ENCODE measurements around the gene CD58. TPM values are rescaled to one million over a fixed set of nuclear protein-coding genes. Genes with fewer than 3 reads are reported as not detected.
"Not testable (repeated sequence)": the region's sequence is repeated elsewhere in the genome, so short reads cannot be mapped to it uniquely, and the experiment has no call there.

The CD58 gene
- polyA plus RNA-seq, 1 of the 3 experiments (the other 2 are of a cell fraction): 18.1 TPM

DNA sequence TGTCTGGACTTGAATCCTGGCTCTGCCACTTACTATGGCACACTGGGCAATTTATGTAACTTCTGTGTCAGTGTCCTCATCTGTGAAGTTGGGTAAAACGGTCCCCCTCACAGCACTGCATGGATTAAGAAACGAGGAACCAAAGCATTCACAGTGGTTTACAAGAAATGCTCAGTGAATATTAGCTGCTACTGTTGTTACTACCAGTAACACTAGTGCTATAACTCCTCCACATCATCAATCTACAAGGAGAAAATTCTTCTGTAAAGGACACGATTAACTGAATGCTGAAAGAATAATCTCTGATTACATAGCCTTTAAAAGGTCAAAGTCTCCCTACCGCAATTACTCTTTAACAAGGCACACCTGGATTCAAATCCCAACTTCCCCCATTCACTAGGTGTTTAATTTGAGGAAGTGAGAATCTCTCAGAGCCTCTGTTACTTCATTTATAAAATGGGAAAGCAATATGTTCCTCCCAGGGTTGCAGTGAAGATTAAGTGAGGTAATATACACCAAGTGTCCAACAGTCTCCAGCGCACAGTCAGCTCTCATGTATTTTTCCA lies 26.0 kb upstream of the CD58 start:
- POLR2A ChIA-PET; H3K4me1 ChIP-seq (ENCODE audit: control insufficient read depth in 1 of 2, insufficient read depth in 2 of 2, low read depth in 1 of 2, low read length in 1 of 2); H3K9me2 ChIP-seq; H3K9ac ChIP-seq; H4K20me1 ChIP-seq (ENCODE audit: insufficient read depth); H3K4me2 ChIP-seq; H3F3A ChIP-seq (replicated peaks; ENCODE audit: insufficient read depth); H3K79me2 ChIP-seq (ENCODE audit: insufficient read depth); DNase-seq; H3K27me3 ChIP-seq (ENCODE audit: insufficient read depth); H3K4me3 ChIP-seq (ENCODE audit: low read depth in 2 of 2, low read length in 1 of 2); H2AFZ ChIP-seq (ENCODE audit: low read depth); H3K9me3 ChIP-seq; H3K27ac ChIP-seq (ENCODE audit: low read depth in 2 of 2, low read length in 1 of 2); H3K36me3 ChIP-seq (replicated peaks in 1 of 2; ENCODE audit: control insufficient read depth in 1 of 2, insufficient read depth in 2 of 2, low read length in 1 of 2): not testable (repeated sequence)
- CTCF ChIA-PET: interaction anchor here (0.8 to 3.4 kb wide), 11 partner anchors 13 to 472 kb away, joined by 3 to 41 read pairs (median 4); partner anchors contain the start of gene CD58
- WGBS (ENCODE audit: low lambda C conversion rate): 88% methylated on average over 5 of the region's 5 CpGs

DNA sequence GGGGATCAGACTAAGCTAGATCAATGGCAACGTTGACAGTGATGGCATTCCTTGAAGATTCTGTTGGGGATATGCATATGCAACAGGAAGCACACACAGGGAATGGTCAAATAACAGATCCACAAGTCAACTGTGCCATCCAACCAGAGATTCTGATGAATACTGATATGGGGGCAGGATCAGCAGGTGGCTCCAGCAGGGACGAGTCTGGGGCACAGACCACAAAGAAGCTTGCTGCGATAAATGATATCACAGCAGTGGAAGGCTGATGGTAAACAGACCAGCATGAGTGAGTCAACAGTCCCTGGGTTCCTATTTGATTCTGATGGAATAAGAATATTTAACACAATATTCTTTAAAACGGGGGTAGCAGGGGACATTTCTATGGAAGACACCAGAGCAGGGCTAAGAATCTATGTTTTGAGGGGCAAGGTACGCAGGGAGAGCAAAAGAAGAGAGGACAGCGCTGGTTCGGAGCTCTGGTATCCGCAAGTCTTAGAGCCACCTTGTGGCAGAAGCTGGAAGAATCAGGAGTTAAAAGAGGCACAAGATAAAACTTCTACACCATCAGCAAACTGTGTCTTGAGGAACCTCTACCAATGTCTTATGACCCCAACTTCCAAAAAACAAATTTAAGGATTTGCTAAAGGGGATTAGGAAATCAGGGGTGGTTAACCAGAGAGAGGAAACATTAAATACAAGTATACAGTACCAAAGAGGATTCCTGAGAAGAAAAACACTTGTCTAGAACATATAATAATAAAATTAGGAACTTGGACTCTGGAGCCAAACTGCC lies 25.3 kb upstream of the CD58 start:
- H3K9me2 ChIP-seq; H3K79me2 ChIP-seq (ENCODE audit: insufficient read depth); H4K20me1 ChIP-seq (ENCODE audit: insufficient read depth); H3K9ac ChIP-seq; POLR2A ChIA-PET; H3K27me3 ChIP-seq (ENCODE audit: insufficient read depth); H3K9me3 ChIP-seq; H3K36me3 ChIP-seq (replicated peaks in 1 of 2; ENCODE audit: control insufficient read depth in 1 of 2, insufficient read depth in 2 of 2, low read length in 1 of 2); H3K4me1 ChIP-seq (ENCODE audit: control insufficient read depth in 1 of 2, insufficient read depth in 2 of 2, low read depth in 1 of 2, low read length in 1 of 2); H3F3A ChIP-seq (replicated peaks; ENCODE audit: insufficient read depth): not testable (repeated sequence)
- CTCF ChIA-PET: interaction anchor here (0.6 to 3.4 kb wide), 20 partner anchors 12 to 471 kb away, joined by 3 to 41 read pairs (median 3); partner anchors contain the start of genes CD58 and TTF2
- peak; percentile 63 for DNase-seq
- Histone ChIP-seq H3K4me3 (ENCODE audit: low read depth in 2 of 2, low read length in 1 of 2) (peak overlapping the region in 1 of 2 experiments; percentile 37; a peak in 2 of 4 replicates), H3K4me2 (peak overlapping the region; percentile 70), H2AFZ (ENCODE audit: low read depth) (peak overlapping the region; percentile 46; the same call in 1 of the 2 replicates), H3K27ac (ENCODE audit: low read depth in 2 of 2, low read length in 1 of 2) (peak overlapping the region in 1 of 2 experiments; percentile 57; a peak in 2 of 4 replicates)
- peak; percentile 37; the same call in 1 of the 2 replicates for TF ChIP-seq RAD21 (IDR thresholded peaks at IDR 0.05; ENCODE audit: low read length)
- TF ChIP-seq SMC3 (IDR thresholded peaks at IDR 0.05; ENCODE audit: low read depth, low read length): peak; percentile 34
- TF ChIP-seq, protein P1, sequence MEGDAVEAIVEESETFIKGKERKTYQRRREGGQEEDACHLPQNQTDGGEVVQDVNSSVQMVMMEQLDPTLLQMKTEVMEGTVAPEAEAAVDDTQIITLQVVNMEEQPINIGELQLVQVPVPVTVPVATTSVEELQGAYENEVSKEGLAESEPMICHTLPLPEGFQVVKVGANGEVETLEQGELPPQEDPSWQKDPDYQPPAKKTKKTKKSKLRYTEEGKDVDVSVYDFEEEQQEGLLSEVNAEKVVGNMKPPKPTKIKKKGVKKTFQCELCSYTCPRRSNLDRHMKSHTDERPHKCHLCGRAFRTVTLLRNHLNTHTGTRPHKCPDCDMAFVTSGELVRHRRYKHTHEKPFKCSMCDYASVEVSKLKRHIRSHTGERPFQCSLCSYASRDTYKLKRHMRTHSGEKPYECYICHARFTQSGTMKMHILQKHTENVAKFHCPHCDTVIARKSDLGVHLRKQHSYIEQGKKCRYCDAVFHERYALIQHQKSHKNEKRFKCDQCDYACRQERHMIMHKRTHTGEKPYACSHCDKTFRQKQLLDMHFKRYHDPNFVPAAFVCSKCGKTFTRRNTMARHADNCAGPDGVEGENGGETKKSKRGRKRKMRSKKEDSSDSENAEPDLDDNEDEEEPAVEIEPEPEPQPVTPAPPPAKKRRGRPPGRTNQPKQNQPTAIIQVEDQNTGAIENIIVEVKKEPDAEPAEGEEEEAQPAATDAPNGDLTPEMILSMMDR (IDR thresholded peaks at IDR 0.05): peak; percentile 58
- peak; percentile 53; the same call in 1 of the 2 replicates for TF ChIP-seq GATA2 (CRISPR knock-in tag; IDR thresholded peaks at IDR 0.05)
- 0 out of 2 replicates have a peak, but pooled peaks have one; percentile 37 for TF ChIP-seq FOXJ3 (CRISPR knock-in tag; IDR thresholded peaks at IDR 0.05)
- peak; percentile 32; the same call in 1 of the 2 replicates for TF ChIP-seq MXI1 (IDR thresholded peaks at IDR 0.05; ENCODE audit: low read depth, low read length)
- TF ChIP-seq RCOR1 (IDR thresholded peaks at IDR 0.05; ENCODE audit: low read length): 0 out of 2 replicates have a peak, but pooled peaks have one; percentile 25
- WGBS (ENCODE audit: low lambda C conversion rate): 11% methylated on average over 8 of the region's 8 CpGs
